Lung (tissue), 12 donors: ENCODE measurements around the gene IFI27L2. TPM values are rescaled to one million over a fixed set of nuclear protein-coding genes. Genes with fewer than 3 reads are reported as not detected.

Source experiments
- ATAC-seq: fragments of 200-7000 bp; cut with Tn5 transposase; one replicate; pipeline ENCODE4 v1.9.1; 2020; ENCODE audit warnings: moderate number of reproducible peaks; ENCODE audit not compliant: insufficient read depth, low FRiP score
- DNase-seq, 3 donors: peaks; one replicate each; pipeline ENCODE4 v3.0.0-alpha.2; 2013 to 2017
- H3K27ac ChIP-seq, 2 donors: one replicate each; pipeline ENCODE4 v1.5.1; 2013; ENCODE audit warnings: mild to moderate bottlenecking in 2 of 2, moderate library complexity in 2 of 2, control low read depth in 1 of 2, inconsistent platforms in 1 of 2, low read depth in 1 of 2, low read length in 1 of 2
- H3K27me3 ChIP-seq, 3 donors: one replicate each; pipeline ENCODE4 v1.5.1; 2013; ENCODE audit warnings: low read length in 2 of 3; ENCODE audit not compliant: control insufficient read depth in 3 of 3, insufficient read depth in 3 of 3
- H3K36me3 ChIP-seq, 4 donors: one replicate each; pipeline ENCODE4 v1.5.1; 2013; ENCODE audit warnings: low read length in 4 of 4, mild to moderate bottlenecking in 1 of 4, moderate library complexity in 1 of 4; ENCODE audit not compliant: control insufficient read depth in 4 of 4, insufficient read depth in 4 of 4
- H3K4me1 ChIP-seq, 5 donors: one replicate each; pipeline ENCODE4 v1.5.1; 2013; ENCODE audit warnings: low read length in 5 of 5, mild to moderate bottlenecking in 2 of 5, moderate library complexity in 1 of 5; ENCODE audit not compliant: control insufficient read depth in 5 of 5, insufficient read depth in 5 of 5
- H3K4me3 ChIP-seq: one replicate; pipeline ENCODE4 v1.5.1; 2013; ENCODE audit warnings: mild to moderate bottlenecking, control low read depth, moderate library complexity
- H3K9ac ChIP-seq, 2 donors: one replicate each; pipeline ENCODE4 v1.5.1; 2013; ENCODE audit warnings: low read length in 2 of 2, control low read depth in 1 of 2; ENCODE audit not compliant: insufficient read depth in 1 of 2
- H3K9me3 ChIP-seq, 4 donors: one replicate each; pipeline ENCODE4 v1.5.1; 2013; ENCODE audit warnings: low read length in 3 of 4, mild to moderate bottlenecking in 1 of 4, moderate library complexity in 1 of 4; ENCODE audit not compliant: control insufficient read depth in 4 of 4, insufficient read depth in 3 of 4
- CTCF ChIP-seq: IDR thresholded peaks from 2 replicates; pipeline ENCODE4 v1.5.1; 2012; ENCODE audit warnings: mild to moderate bottlenecking; ENCODE audit errors: control extremely low read depth, extremely low read depth
- WGBS, 2 donors: extraction: QIAGEN DNeasy Blood & Tissue Kit; methylation state at CpG; one replicate each; pipeline ENCODE4 v1.1.7; 2013; 5-methylcytosine and 5-hydroxymethylcytosine counted together
- polyA plus RNA-seq, 2 donors: library from polyadenylated mRNA; stranded (reverse); fragments of 200-250 nt; gene quantifications; one replicate each; pipeline ENCODE4 v1.2.1, GENCODE V29; 2013
- total RNA-seq, 2 donors: library from RNA; depleted of rRNA in 1 of 2; stranded (reverse); fragments of >200 nt in 1 of 2; gene quantifications; one replicate each; pipeline ENCODE4 v1.2.1, GENCODE V29; 2014 to 2021
- donor health status: control.
- donor health status: control.
- donor health status: Bipolar disorder and iron deficiency.
- donor health status: healthy.
- donor health status: DM: yes; HTN: yes; CAD: no.

Gene IFI27L2
- total and polyA plus RNA-seq, 4 donors = 27.2 to 127 (median 73.4) TPM

- H3K9ac ChIP-seq = no peak overlapping the region
- H3K36me3 ChIP-seq = no peaks in the 10 kb centered on the region
- DNase-seq = no peak
- no peak overlapping the region for H3K27ac ChIP-seq
- H3K27me3 ChIP-seq = no peaks in the 10 kb centered on the region
- H3K4me3 ChIP-seq = no peak overlapping the region
- no peak for TF ChIP-seq CTCF
- H3K9me3 ChIP-seq = no peaks in the 10 kb centered on the region
- ATAC-seq = no peak
- H3K4me1 ChIP-seq = no peaks in the 10 kb centered on the region
- WGBS, 2 donors = 60 to 73% methylated on average over 6 of the region's 6 CpGs
Observed at GRCh38 chr14:94153750-94154342, 24.4 kb upstream of the IFI27L2 start.

GRCh38 chr14:94152676-94153075, 23.3 kb upstream of the IFI27L2 start:
- WGBS, 2 donors = 77 to 81% methylated on average over 1 of the region's 1 CpG
- H3K36me3 ChIP-seq = no peaks in the 10 kb centered on the region
- no peak overlapping the region for H3K9ac ChIP-seq
- no peak for ATAC-seq
- no peaks in the 10 kb centered on the region for H3K9me3 ChIP-seq
- no peaks in the 10 kb centered on the region for H3K27me3 ChIP-seq
- no peak for DNase-seq
- TF ChIP-seq CTCF = no peak
- no peak overlapping the region for H3K4me3 ChIP-seq
- no peak overlapping the region for H3K27ac ChIP-seq
- H3K4me1 ChIP-seq = no peaks in the 10 kb centered on the region

- Histone ChIP-seq H3K4me3 (no peak overlapping the region), H3K36me3 (no peaks in the 10 kb centered on the region), H3K27ac (no peak overlapping the region), H3K4me1 (peaks cover 0 to 8% (median 0%) of the 10 kb centered on the region in 5 donors), H3K9me3 (no peaks in the 10 kb centered on the region), H3K9ac (no peak overlapping the region), H3K27me3 (no peaks in the 10 kb centered on the region)
- WGBS, 2 donors = 58 to 72% methylated on average over 6 of the region's 6 CpGs
- no peak for TF ChIP-seq CTCF
- DNase-seq (peak; percentile 29 to 52 (median 33)), ATAC-seq (no peak)
Observed at GRCh38 chr14:94145902-94146527, 16.6 kb upstream of the IFI27L2 start.
